Kasumi-1 (cell line): Measurements from ENCODE around the gene REP15.
A peak's percentile ranks its signal among the peaks of the same experiment; 100 is the strongest.
"Not testable (repeated sequence)": the region's sequence is repeated elsewhere in the genome, so short reads cannot be mapped to it uniquely, and the experiment has no call there.

ENCODE experiments used
- DNase-seq, 2 experiments: peaks; one replicate each; lab custom pipeline; 2025; lab: John Stamatoyannopoulos, UW

REP15 gene

DNA sequence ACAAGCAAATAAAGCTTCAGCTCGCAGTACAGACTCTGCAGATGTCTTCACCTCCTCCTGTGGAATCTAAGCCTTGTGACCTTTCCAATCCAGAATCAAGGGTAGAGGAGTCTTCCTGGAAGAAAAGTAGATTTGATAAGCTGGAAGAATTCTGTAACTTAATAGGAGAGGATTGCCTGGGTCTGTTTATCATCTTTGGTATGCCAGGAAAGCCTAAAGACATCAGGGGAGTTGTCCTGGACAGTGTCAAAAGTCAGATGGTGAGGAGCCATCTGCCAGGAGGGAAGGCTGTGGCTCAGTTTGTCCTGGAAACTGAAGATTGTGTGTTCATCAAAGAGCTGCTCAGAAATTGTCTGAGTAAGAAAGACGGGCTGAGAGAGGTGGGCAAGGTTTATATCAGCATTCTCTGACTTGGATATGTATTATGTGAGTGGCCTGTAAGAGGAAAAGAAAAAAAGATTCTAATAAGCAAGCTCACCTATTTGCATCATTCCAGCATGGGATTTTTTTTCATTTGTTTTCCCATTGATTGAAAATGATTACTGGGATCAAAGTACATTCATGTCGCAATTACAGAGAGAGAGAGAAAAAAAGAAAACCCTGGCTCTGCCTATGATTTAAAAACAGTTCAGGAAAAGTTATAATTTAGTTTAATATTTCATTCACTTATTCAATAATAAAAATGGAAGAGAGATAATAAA lies 767 bp downstream of the REP15 start:
- DNase-seq = no peak

DNA sequence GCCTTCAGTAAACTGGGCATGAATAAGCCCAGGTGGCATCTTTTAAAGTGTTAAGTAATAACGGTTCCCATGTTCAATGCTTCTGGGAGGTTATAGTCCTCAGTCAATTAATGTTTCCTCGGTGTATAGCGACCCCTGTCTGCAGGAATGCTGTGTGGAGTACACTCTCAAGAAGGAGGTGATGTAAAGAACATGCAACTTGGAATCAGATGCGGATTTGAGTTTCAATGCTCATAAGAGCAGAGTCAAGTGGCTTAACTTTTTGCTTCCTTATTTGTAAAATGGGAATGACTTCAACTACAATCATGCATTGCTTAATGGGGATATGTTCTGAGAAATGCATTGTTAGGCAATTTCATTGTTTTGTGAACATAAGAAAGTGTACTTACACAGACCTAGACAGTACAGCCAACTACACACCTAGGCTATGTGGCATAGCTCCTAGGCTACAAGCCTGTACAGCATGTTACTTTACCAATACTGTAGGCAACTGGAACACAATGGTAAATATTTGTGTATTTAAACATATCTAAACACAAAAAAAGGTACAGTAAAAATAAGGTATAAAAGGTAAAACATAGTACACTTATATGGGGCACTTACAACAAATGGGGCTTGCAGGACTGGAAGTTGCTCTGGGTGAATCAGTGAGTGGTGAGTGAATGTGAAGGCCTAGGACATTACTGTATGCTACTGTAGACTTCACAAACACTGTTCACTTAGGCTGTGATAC lies 7.6 kb downstream of the REP15 start:
- DNase-seq = peak; percentile 81

DNA sequence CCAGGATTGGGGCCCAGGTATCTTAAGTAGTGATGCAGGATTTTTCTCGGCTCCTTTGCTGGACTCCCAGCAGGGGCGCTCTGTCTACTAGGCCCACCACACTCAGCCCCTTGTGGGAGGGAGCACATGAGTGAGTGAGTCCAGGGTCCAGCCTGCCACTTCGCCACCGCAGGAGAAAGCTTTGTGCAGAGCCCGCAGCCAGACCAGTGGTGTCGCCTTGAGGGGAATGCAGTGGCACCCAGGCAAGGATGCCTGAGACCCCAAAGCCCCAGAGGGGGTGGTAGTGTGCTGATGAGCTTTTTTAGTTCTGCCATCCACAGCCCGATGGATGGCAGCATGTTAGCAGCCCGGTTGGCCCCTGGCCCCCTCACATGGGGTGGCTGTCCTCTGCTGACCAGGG lies 9.0 kb downstream of the REP15 start:
- no peak for DNase-seq

DNA sequence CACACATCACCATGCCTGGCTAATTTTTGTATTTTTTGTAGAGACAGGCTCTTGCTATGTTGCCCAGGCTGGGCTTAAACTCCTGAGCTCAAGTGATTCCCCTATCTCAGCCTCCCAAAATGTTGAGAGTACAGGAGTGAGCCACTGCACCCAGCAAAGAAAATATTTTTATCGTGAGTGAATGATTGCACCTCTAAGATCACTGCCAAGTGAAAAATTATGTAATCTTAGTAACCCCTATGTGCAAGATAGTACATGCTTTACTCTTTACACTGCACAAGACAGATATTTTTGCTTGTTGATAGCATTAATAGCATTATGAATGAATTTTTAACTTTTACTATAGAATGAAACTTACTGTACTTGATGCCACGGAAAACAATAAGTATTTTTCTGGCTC lies 11.0 kb downstream of the REP15 start:
- no peak for DNase-seq

DNA sequence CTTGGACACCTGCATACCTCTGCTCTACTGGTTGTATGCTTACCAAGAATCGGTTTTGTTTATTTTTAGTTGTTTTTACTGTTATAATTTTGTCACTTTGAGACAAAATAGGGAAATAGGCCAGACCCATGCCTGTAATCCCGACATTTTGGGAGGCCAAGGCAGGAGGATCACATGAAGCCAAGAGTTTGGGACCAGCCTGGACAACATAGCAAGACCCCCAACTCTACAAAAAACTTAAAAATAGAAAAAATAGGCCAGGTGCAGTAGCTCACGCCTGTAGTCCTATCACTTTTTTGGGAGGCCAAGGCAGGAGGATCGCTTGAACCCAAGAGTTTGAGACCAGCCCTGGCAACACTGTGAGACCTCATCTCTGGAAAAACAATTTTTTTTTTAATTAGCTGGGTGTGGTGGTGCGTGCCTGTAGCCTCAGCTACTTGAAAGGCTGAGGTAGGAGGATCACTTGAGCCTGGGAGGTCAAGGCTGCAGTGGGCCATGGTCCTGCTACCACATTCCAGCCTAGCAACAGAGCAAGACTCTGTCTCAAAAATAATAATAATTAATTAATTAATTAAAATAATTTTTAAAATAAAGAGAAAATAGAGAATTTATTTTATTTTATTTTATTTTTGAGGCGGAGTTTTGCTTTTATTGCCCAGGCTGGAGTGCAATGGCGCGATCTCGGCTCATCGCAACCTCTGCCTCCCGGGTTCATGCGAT lies 13.1 kb downstream of the REP15 start:
- DNase-seq = no peak

DNA sequence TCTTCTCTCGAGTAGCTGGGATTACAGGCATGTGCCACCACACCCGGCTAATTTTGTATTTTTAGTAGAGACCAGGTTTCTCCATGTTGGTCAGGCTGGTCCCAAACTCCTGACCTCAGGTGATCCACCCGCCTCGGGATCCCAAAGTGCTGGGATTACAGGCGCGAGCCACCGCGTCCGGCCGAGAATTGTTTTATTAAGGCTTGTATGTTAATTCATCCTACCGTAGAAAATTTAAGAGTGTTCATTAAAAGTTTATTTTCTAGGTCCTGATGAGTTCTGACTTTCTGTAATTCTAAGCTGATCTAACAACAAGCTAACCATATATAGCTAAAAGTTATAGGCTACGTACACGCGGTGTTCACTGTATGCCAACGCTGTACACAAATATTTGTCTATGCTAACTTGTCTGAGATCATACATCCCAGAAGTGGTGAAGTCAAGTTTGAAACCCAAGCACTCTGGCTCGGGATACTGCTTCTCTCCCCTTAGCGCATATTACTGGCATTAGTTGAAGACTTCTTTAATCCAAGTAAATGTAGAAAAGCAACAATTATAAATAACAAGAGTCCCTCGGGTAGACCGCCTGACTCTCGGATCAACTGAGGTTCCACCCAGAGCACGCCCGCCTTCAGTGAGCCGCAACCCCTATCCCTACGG lies 13.8 kb downstream of the REP15 start:
- peak; percentile 48 to 55 for DNase-seq

DNA sequence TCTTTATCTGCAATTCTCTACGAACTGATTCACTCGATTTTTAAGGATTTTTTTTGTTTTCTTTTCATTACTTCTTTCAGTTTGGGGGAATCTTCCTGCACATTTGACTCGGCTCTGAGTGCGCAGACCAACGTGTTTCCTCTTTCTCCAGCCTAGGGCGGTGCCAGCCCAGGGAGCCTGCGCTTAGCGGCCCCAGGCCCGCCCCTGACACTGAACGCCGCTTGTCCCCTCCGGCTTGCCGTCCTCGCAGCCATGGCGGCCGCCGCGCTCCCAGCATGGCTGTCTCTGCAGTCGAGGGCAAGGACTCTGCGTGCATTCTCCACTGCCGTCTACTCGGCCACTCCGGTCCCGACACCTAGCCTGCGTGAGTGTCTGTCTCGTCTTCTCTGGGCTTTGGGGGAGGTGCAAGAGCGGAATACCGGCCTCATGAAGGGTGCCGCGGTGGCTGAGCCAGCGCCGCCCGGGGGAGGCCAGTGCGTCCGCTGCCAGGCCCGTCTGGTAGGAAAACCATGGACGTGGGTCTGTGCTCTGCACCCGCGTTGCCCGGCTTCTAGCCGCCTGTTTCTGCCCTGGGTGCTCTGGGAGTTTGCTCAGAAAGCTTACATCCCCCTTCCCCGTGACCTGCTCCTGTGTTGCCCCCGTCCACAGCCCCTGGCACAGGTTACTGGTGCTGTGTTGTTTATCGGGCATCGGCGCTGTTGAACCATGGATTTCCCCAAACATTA lies 14.5 kb downstream of the REP15 start, which contains the start of gene MRPS35:
MRPS35 (plus strand) TSS at position 241 of the 725 bp plus-strand sequence; CDS start at position 253, 12 bp downstream.
- peak; percentile 93 for DNase-seq

DNA sequence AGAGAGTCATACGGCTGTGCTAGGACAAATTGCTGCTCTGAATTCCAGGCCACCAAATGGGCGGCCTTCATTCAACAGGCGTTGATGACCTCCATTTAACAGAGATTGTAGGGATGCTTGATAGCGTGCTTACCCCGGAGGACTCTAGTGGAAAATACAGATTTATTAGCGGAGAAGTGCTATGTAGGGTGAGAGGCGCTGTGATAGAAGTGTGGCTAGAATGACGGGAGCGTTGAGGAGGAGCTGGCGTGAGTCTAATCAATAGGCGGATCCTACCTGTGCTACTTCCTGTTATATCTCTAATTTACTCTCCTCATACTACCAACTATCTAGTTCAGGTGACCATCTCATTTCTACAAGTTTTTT lies 15.1 kb downstream of the REP15 start:
- DNase-seq = peak; percentile 18 to 45

DNA sequence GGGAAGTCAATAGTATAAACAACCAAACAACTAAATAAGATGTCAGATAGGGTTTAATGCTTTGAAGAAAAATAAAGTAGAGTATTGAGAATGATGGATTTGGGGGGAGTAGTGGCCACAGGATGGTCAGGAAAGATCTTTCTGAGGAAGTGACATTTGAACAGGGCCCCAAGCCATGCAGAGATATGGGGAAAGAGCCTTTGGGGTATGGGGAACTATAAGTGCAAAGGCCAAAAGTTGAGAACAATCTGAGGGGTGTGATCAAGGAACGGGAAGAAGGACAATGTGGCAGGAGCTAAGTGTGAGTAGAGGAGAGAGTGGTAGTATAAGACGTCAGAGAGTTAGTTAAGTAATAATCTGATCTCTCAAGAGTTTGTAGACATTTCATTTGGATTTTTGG lies 15.7 kb downstream of the REP15 start:
- peak in 1 of 2 experiments; percentile 3 for DNase-seq

DNA sequence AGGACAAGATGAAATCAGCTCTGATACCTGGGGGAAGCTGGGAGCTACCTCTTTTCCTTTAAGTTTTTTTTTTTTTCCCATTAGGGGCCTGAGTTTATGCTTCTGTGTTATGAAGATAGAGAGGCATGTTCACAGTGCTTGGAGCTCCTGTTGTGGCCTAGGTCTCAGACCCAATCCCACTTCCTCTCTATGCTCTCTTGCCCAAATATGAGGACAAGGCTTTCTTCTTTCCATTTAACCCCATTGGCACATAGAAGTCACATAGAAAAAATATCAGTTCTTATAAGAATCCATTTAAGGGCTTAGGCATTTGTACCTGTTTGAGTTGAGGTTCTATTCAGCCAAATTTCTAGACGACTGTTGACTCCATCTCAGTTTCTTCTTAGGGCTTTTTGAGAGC lies 27.0 kb downstream of the REP15 start:
- DNase-seq = no peak

DNA sequence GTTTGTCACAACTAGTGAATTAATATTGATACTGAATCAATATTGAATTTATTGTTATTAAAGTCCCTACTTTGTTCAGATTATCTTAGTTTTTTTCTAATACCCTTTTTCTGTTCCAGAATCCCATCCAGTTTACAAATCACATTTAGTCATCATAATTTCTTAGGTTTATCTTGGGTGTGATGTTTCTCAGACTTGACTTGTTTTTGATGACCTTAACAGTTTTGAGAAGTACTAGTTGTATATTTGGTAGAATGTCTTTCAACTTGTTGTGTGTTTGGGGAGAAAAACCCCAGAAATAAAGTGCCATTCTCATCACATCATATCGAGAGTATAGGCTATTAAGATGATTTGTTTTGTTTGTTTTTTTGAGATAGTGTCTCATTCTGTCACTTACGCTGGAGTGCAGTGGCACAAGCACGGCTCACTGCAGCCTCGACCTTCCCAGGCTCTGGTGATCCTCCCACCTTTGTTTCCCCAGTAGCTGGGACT lies 33.9 kb downstream of the REP15 start:
- no peak for DNase-seq

DNA sequence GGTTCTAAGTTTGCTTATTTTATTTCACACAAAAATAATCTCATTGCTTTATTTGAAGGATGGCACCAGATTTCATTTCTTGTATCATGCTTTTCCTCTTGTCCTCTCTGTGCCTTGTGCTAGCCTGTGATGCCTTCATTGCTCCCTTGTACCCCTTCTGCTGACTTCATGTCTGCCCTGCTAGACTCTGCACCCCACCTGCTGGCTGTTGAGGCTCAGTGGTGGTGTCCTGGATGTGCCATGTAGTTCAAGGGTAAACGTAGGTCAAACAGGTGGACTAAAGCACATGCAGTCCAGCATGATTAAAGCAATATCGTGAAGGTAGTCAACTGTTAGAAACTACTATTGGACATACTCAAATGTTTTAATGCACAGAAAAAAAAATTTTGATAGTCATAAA lies 36.0 kb downstream of the REP15 start:
- peak; percentile 39 to 40 for DNase-seq

DNA sequence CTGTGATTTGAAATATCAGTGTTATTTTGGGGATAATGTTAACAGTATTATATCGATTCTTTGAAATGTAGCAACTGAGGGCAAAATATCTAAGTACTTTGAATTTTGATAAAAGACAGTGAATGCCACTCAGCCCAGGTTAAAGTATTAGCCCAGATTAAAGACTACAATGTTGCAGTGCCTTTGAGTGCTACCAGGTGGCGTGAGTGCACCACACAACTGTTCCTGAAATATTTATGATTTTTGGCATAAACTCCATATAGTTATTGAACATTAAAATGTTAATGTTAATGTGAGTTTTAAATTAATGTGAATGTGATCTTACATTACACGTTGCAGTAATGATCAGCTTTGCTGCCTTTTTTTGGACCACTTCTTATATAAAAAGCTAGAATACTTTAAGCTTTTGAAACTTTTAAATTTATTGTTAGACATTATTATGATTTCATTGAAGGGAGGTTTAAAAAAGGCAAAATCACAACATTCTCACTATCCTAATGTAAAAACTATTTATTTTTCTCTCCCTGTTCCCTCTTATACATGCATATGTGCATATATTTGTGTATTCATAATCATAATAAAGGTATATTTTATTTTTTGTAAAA lies 36.9 kb downstream of the REP15 start:
- DNase-seq = peak; percentile 41 to 58

DNA sequence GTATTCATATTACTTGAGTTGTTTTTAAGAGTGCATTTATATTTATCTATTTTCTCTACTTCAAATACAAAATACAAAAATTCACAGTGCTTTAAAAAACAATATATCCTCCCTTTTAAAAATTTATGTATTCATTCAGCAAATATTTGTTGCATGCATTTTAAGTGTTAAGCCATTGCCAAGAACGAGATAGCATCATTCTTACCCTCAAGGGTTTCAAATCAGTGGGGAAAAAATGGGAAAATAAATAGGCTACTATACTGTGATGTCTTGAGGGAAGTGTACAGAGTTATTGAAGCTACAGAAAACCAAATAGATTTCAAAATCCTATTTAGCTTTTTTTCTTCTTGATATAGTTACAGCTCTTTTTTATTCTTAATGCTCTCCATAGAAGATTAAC lies 37.5 kb downstream of the REP15 start:
- DNase-seq = no peak

DNA sequence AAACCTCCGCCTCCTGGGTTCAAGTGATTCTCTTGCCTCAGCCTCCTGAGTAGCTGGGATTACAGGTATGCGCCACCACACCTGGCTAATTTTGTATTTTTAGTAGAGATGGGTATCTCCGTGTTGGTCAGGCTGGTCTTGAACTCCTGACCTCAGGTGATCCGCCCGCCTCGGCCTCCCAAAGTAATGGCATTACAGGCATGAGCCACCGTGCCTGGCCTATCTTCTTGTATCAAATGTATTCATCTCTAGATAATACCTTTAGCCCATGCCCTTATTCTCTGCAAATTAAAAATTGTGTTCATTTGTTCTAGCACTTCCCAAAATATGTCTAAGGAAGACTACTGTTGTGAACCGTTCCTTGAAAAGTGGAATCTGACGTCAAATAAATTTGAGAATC lies 38.1 kb downstream of the REP15 start:
- DNase-seq = not testable (repeated sequence)

DNA sequence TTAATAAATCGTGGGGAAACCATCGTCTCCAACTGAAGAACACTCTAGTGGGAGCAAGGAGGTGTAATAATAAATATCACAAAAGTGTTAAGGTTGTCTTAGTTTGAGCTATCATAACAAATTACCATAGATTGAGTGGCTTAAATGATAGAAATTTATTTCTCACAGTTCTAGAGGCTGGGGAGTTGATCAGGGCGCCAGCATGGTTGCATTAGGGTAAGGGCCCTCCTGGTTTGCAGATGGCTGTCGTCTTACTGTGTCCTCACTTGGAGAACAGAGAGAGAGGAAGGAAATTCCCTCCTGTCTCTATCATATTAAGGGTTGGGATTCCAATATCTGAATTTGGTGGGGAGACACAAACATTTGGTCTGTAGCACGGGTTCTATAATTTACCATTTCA lies 47.4 kb downstream of the REP15 start:
- DNase-seq = no peak

DNA sequence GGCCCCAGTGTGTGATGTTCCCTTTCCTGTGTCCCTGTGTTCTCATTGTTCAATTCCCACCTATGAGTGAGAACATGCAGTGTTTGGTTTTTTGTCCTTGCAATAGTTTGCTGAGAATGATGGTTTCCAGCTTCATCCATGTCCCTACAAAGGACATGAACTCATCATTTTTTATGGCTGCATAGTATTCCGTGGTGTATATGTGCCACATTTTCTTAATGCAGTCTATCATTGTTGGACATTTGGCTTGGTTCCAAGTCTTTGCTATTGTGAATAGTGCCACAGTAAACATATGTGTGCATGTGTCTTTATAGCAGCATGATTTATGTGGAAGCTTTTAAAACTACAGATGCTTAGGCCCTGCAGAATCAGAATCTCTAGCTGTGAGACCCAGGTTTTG lies 49.5 kb downstream of the REP15 start:
- DNase-seq = not testable (repeated sequence)
